Left ventricle myocardium inferior (tissue), 1 donor: Measurements from ENCODE around the gene NMBR. TPM values are rescaled to one million over a fixed set of nuclear protein-coding genes. Genes with fewer than 3 reads are reported as not detected.
"Not testable (repeated sequence)": the region's sequence is repeated elsewhere in the genome, so short reads cannot be mapped to it uniquely, and the experiment has no call there.

Experiments used
- DNase-seq: peaks from one replicate; pipeline ENCODE4 v3.0.0-alpha.2; 2020
- H3K27ac ChIP-seq: fragments of 200-600 bp; replicated peaks from 2 replicates; pipeline ENCODE4 v1.8.0; 2021
- H3K27me3 ChIP-seq: fragments of 200-600 bp; 2 replicates; pipeline ENCODE4 v1.8.0; 2021; ENCODE audit warnings: low read depth
- H3K36me3 ChIP-seq: fragments of 200-600 bp; 2 replicates; pipeline ENCODE4 v1.8.0; 2021
- H3K4me1 ChIP-seq: fragments of 200-600 bp; 2 replicates; pipeline ENCODE4 v1.8.0; 2021
- H3K4me3 ChIP-seq: fragments of 200-600 bp; 2 replicates; pipeline ENCODE4 v1.8.0; 2021; ENCODE audit warnings: mild to moderate bottlenecking, moderate library complexity
- H3K9me3 ChIP-seq: fragments of 200-600 bp; replicated peaks from 2 replicates; pipeline ENCODE4 v1.8.0; 2021
- intact Hi-C: fragments of 100-400 bp; cut with micrococcal nuclease; formaldehyde crosslinking; loops from one replicate; pipeline ENCODE4 v1.11.0; 2022
- long read RNA-seq: library from polyadenylated mRNA; unstranded; transcript quantifications from one replicate; pipeline ENCODE4 v2.0.0, GENCODE V29; 2021
- total RNA-seq: library from RNA; stranded (reverse); fragmentation: NEBNext Ultra II Directional; extraction: Animal tissue kit (Norgen Biotek cat#: 25700); gene quantifications from one replicate; pipeline ENCODE4 v1.2.1, GENCODE V29; 2021
- TF ChIP-seq, protein P1 (sequence below): fragments of 200-600 bp; IDR thresholded peaks from 2 replicates; pipeline ENCODE4 v1.8.0; 2021; ENCODE audit warnings: antibody characterized with exemption, mild to moderate bottlenecking, borderline replicate concordance
- donor health status: DM: no; HTN: yes; CAD: no; lungs with severe emphysema.

NMBR gene
- not detected for total RNA-seq
- long read RNA-seq, result 0 reads

DNA sequence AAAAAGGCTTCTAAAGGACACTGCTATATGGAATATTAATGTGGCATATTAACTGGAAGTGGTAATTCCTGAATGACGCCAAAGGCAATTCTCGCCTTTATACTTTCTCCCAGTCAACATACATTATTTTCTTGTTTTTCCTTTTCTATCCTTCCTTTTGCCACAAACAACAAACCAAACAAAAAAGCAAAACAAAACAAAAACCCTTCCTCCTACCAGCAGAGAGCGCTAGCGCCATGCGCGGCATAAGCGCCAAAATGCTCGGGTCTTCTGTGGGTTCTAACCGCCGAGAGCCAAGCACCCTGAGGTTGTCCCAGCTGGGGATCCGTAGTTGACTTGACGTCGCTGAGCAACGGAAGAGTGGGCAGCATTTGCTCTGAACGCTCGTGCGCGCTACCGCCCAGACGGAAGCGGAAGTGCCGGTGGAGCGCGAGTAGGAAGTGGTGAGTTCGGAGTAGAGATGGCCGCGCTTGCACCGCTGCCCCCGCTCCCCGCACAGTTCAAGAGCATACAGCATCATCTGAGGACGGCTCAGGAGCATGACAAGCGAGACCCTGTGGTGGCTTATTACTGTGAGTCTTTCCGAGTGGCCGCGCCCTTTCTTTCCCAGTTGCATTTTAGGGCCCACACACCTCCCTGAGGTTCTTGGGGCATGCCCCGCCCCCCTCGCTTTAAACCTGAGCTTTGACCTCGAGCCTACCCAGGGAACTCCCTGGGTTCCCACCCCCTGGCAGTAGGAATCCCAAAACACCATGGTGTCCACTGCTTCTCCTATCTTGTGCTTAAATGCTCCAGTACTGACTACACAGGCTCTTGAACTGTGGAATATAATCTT lies at the start of gene NMBR, which contains the start of gene VTA1:
NMBR (minus strand) TSS at position 295 of the 835 bp plus-strand sequence. CDS start 58,464 bp downstream, outside the sequence.
VTA1 (plus strand) TSS at position 436 of the 835 bp plus-strand sequence; CDS start at position 461, 25 bp downstream.
- DNase-seq, result peak; percentile 96
- peak within 1 kb of the TSS; percentile 80 for H3K27ac ChIP-seq
- H3K4me3 ChIP-seq, result peak within 1 kb of the TSS; percentile 96
- no peaks in the 10 kb centered on the region for H3K9me3 ChIP-seq
- H3K27me3 ChIP-seq, result no peaks in the 10 kb centered on the region
- TF ChIP-seq, protein P1, sequence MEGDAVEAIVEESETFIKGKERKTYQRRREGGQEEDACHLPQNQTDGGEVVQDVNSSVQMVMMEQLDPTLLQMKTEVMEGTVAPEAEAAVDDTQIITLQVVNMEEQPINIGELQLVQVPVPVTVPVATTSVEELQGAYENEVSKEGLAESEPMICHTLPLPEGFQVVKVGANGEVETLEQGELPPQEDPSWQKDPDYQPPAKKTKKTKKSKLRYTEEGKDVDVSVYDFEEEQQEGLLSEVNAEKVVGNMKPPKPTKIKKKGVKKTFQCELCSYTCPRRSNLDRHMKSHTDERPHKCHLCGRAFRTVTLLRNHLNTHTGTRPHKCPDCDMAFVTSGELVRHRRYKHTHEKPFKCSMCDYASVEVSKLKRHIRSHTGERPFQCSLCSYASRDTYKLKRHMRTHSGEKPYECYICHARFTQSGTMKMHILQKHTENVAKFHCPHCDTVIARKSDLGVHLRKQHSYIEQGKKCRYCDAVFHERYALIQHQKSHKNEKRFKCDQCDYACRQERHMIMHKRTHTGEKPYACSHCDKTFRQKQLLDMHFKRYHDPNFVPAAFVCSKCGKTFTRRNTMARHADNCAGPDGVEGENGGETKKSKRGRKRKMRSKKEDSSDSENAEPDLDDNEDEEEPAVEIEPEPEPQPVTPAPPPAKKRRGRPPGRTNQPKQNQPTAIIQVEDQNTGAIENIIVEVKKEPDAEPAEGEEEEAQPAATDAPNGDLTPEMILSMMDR, result peak; percentile 92
- peaks cover 38% of the 10 kb centered on the region for H3K4me1 ChIP-seq
- intact Hi-C loops, result loop anchor here (5.0 kb wide), 1 partner anchor 60 kb away; no protein-coding TSS in a partner anchor
- no peaks in the 10 kb centered on the region for H3K36me3 ChIP-seq

DNA sequence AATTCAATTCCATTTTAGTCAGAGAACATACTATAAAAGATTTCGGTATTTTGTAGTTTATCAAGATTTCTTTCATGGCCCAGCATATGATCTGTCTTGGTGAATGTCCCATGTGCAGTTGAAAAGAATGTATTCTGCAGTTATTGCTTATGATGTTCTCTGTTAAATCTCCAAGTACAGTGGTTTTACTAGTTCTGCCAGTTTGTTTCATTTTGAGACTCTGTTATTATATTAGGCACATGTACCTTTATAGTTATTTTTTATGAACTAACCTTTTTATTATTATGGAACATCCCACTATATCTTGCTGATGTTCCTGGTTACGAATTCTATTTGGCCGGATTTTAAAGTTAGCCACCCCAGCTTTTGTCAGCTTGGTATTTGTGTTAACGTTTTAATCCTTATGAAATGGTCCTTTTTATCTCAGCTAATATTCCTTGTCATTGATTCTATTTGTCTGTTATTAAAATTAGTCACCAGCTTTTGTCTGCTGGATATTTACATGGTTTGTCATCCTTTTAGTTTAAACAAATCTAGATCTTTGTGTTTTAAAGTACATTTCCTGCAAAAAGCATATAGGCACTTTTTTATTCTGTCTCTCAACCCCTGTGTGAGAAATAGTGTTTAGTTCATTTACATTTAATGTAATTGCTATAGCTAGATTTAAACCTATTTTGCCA lies 49.1 kb upstream of the NMBR start:
- H3K36me3 ChIP-seq, result peaks cover 9% of the 10 kb centered on the region
- H3K27ac ChIP-seq, result no peak overlapping the region
- no peak overlapping the region for H3K4me3 ChIP-seq
- intact Hi-C loops, result no loop called here
- TF ChIP-seq, protein P1, result no peak
- DNase-seq, result no peak
- H3K27me3 ChIP-seq, result no peaks in the 10 kb centered on the region
- no peaks in the 10 kb centered on the region for H3K9me3 ChIP-seq
- H3K4me1 ChIP-seq, result peaks cover 17% of the 10 kb centered on the region

DNA sequence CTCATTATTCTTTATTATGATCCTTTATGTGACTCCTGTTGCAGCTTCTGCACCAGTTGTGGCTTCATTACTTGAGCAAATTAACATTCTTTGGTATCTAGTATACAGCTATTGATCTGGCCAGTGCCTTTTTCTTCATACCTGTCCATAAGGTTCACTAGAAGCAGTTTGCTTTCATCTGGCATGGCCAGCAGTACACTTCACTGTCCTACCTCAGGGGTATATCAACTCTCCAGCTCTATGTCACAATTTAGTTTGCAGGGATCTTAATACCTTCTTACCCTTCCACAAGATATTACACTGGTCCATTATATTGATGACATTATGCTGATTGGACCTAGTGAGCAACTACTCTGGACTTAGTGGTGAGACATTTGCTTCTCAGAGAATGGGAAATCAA lies 46.7 kb upstream of the NMBR start:
- Histone ChIP-seq H3K27me3 (no peaks in the 10 kb centered on the region), H3K36me3 (peaks cover 21% of the 10 kb centered on the region), H3K27ac (no peak overlapping the region), H3K9me3 (no peaks in the 10 kb centered on the region), H3K4me1 (no peaks in the 10 kb centered on the region), H3K4me3 (no peak overlapping the region)
- intact Hi-C loops, result no loop called here
- DNase-seq, result no peak
- TF ChIP-seq, protein P1, result no peak

DNA sequence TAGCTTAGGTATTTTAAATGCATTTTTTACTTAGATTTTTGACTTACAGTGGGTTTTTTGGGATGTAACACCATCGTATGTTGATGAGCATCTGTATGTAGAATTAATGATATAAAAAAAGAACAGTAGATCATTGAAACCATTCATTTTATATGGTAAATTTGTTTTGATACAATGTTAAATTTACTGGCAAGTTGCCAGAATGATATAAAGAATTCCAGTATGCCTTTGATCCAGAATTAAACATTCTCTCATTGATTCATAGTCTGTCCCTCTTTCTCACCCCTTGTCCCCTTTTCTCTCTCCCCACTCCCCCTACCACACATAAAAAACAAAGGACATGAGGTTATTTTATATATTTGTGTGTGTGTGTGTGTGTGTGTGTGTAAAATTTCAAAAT lies 45.4 kb upstream of the NMBR start:
- intact Hi-C loops, result no loop called here
- H3K9me3 ChIP-seq, result no peaks in the 10 kb centered on the region
- no peak overlapping the region for H3K4me3 ChIP-seq
- H3K4me1 ChIP-seq, result peaks cover 6% of the 10 kb centered on the region
- peaks cover 17% of the 10 kb centered on the region for H3K36me3 ChIP-seq
- TF ChIP-seq, protein P1, result no peak
- DNase-seq, result no peak
- no peak overlapping the region for H3K27ac ChIP-seq
- H3K27me3 ChIP-seq, result no peaks in the 10 kb centered on the region

DNA sequence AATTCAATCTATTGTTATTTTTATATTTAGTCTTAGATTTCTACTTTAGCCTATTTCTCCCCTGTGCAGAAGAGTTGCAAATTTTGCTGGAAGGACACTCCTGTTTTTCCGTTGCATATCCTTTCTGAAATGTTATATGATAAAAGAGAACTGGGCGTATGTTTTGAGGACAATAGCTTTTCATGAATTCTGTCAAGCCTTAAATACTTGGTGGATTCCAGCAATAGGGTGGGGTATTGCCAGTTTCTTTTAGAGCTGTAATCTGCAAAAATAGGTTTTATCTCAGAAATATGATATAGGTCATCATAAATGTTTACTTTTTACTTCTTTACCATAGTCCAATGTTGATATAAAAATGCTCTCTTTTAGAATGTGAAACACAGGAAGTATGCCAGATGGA lies 42.1 kb upstream of the NMBR start:
- TF ChIP-seq, protein P1, result no peak
- intact Hi-C loops, result no loop called here
- peaks cover 17% of the 10 kb centered on the region for H3K36me3 ChIP-seq
- peak overlapping the region; percentile 20 for H3K27ac ChIP-seq
- DNase-seq, result no peak
- peaks cover 25% of the 10 kb centered on the region for H3K4me1 ChIP-seq
- no peaks in the 10 kb centered on the region for H3K27me3 ChIP-seq
- no peak overlapping the region for H3K4me3 ChIP-seq
- H3K9me3 ChIP-seq, result no peaks in the 10 kb centered on the region

DNA sequence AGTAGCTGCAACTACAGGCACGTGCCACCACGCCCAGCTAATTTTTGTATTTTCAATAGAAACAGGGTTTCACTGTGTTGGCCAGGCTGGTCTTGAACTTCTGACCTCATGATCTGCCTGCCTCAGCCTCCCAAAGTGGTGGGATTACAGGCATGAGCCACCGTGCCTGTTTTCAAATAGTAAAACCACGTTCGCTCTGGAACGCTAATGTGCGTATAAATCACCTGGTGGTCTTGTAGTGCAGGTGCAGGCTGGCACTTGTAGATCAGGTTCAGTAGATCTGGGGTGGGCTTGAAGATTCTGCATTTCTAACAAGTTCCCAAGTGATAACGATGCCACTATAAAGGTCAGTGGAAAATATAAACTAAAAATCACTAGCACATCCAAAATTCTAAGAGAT lies 41.4 kb upstream of the NMBR start:
- DNase-seq, H3K27ac ChIP-seq, intact Hi-C loops, H3K4me3 ChIP-seq, H3K27me3 ChIP-seq, H3K9me3 ChIP-seq: not testable (repeated sequence)
- H3K36me3 ChIP-seq, result peaks cover 17% of the 10 kb centered on the region
- peaks cover 25% of the 10 kb centered on the region for H3K4me1 ChIP-seq
